Measurements from ENCODE around the gene SRCIN1.
A peak's percentile ranks its signal among the peaks of the same experiment; 100 is the strongest.
"Not testable (repeated sequence)": the region's sequence is repeated elsewhere in the genome, so short reads cannot be mapped to it uniquely, and the experiment has no call there.

SRCIN1 gene

DNA sequence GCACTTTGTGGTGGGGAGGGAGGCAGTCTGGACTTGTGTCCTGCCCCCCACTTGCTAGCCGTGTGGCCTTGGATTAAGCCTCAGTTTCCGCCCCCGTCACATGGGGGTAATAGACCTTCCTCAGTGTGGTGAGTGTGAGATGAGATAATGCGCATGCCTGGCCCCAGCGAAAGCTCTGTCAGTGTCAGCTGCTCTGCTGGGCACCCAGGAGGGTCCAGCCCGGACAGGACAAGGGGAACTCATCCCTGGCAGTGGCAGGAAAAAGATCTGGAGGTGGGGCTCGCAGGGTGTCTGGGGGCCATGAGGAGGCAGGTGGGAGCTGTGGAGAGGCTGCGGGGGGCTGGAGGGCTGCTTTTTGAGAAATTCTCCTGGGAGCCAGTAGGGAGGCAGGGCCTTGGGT is 63.5 kb downstream of the SRCIN1 start:
- DNase-seq, result no peak

DNA sequence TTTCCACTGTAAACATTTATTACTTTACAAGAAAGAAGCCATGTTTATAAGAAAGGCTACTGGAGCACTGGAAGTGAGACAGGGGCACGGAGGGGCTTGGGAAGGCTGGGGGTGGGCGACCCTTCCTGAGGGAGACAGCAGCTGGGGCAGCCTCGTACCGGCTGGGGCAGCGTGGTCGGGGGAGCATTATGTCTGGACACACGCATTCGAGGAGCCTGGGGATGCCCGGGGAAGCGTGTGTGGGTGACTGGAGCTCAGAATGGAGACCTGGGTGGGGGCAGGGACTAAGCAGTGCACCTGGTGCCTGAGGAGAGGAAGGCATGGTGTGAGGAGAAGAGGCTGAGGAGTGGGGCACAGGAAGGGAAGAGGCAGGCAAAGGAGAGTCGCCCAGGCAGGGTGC is 64.5 kb downstream of the SRCIN1 start:
- DNase-seq, result no peak

DNA sequence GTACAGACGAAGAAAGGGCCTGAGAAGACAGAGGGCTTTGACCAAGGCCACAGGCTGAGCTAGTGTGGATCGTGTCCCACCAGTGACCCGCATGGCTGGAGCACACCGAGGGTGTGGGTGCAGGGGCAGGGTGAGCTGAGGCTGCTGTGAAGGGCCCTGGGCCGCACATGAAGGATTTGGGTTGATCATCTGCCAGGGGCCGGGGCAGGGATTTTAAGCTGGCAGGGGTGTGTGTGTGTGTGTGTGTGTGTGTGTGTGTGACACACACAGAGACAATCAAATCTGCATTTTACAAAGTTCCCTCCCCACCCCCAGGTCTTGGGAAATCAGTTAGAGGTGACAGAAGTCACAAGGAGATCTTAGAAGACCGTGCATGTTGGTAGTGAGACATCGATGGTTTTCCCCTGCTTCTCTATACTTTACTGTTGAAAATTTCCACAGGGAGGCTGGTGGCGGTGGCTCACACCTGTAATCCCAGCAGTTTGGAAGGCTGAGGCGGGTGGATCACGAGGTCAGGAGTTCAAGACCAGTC is 65.2 kb downstream of the SRCIN1 start:
- DNase-seq, result no peak

DNA sequence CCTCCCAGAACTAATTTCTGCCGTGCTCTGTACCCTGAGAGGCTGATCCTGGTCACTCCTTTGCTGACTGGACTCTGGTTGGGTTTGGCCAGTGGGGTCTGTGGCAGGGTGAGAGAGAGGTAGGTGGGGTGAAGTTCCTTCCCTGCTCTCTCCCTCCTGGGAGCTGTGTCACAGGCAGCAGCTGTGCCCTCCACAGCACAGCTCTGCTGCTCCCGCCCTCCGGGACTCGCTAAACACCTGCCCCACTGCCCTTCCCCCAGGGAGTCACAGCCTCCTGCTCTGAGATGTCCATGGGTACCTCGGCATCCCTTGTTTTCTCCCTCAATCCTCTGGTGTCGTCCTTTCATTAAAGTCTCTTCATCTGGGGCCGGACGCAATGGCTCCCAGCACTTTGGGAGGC is 66.4 kb downstream of the SRCIN1 start:
- no peak for DNase-seq

DNA sequence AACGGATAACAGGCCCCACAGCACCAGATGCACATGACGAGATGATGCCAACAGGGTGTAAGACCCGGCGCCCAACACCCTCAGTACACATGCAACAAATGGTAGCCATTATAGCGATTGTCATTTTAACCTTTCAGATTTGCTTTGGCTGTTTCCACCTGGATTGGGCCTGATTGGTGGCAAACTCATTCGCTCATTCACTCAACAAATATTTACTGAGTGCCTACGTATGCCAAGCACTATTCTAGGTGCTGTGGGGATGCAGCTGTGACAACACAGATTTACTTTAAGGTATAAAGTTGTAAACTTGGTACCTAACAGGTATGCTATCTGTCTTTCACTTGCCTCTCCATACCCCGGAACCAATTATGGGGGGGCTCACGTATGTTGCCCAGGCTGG is 66.8 kb downstream of the SRCIN1 start:
- no peak for DNase-seq

DNA sequence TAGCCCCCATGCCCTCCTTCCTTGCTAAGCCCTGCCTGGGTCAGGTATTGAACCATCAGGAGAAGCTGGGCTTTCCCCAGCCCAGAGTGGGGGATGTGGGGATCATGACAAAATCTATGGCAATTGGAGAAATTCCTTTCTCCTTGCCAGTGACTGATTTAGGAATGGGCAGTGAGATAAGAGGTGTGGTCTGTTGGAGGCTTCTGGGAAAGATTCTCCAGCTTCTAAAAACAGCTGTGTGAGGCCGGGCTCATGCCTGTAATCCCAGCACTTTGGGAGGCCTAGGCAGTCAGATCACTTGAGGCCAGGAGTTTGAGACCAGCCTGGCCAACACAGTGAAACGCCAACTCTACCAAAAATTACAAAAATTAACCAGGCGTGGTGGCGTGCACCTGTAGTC is 69.1 kb downstream of the SRCIN1 start:
- no peak for DNase-seq

DNA sequence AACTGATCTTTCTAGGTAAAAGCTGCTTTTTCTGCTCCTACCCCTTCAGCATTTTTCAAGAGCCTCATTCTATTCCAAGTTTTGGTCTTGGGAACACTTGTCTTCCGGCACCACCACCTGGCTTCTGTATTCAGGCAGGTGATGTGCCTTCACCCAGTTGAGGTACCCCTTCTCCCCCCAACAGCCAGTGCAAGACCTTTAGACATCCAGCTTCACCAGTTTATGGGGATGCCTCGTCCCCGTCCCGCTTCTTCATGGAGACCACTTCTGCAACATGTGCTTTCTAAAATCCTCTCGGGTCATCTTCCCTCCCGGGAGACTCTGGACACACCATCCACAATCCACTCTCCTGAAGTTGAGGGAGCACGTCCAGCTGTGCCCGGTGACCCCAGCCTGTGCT is 69.9 kb downstream of the SRCIN1 start:
- DNase-seq, result no peak

DNA sequence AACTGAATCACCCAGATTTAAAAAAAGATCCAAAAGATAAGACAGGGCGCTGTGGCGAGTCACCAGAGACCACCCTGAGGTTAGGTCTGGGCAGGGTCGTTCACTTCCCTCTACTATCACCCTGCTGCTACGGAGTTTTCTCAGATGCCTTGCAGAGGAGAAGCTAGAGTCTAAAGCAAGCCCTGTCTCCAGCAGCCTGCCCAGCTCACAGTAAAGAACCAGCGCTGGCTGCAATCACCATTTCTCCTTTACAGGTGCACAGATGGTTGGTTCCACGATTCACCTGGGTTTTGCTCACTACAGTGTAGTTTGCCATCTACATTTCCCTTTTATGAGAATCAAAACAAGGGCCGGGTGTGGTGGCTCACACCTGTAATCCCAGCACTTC is 71.3 kb downstream of the SRCIN1 start:
- DNase-seq, result no peak

DNA sequence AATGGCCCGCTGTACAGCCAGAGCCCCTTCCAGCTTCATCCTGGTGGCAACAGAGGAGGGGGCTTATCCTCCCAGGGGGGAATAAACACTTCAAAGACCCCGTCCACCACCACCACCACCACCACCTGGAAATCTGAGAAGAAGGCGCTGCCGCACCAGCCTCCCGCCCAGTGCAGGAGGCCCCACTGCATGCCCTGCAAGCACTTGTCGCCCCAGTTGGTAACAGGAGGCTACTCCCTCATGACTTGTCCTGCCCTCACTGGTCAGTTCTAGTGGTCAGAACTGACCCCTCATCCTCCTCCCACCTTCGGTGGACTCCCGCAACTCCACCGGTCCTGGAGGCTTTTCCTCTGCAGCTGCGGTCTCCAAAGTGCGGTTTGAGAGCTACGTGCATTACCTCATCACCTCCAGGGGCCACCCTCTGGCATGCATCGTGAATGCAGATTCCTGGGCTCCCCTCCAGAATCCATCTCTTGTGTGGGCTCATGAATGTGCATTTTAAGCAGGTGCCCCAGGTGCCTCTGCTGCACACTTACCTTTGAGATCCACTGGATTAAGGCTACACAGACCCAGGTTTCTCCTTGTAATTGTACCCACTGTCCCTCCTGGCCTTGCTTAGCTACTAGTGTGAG is 71.8 kb downstream of the SRCIN1 start:
- DNase-seq, result no peak

DNA sequence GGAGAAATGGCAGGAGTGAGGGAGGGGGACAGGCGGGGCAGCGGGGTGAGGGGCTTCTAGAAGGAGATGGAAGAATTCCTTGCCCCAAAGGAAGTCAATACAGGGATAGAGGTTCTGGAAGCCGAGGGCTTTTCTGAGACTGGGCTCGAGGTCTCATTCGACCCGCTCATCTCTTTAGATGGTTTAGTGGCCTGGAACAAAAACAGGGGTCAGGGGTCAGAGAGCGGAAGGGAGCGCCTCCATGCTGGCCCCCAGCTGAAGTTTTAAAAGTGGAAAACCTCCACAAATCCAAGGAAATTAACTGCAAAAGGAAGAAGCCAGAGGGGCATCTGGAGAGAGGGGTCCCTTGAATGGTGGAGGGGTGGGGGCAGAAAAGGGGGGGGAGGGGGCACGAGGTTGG is 72.5 kb downstream of the SRCIN1 start:
- no peak for DNase-seq

DNA sequence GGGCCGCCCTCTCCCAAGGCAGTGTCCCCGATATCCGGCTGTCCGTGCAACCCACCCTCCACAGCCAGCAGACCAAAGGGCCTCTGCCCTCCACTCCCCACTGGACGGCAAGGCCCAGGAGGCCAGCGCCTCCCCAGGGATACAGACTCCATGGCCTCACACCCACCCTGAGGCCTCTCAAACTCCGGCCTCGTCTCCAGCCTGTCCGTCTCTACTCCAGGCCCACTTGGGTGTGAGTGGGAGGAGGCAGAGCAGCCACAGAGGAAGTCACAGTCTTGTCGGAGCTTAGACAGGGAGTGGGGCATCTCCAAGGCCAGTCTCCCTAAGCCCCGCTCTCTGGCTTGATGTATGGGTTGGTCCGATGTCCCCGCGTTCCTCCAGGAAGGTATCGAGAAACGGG is 73.3 kb downstream of the SRCIN1 start:
- DNase-seq, result no peak

DNA sequence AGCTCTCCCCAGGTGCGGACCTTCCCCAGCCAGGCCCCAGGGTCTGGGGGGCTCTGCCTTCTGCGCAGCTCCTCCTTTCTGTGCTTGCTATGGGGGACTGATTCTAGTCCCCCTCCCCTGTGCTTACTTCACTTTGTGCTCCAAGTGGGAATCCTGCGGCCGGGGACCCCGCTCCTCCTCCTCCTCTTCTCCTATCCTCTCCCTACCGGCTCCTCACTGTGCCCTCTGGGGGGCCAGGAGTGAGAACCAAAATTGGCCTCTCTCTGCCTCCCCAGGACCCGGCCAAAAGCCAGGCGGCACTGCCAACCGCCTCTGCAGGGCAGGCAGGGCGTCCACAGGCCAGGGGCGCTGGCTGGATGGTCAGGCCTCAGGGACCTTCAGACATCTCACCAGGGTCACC is 74.0 kb downstream of the SRCIN1 start:
- DNase-seq, result not testable (repeated sequence)

DNA sequence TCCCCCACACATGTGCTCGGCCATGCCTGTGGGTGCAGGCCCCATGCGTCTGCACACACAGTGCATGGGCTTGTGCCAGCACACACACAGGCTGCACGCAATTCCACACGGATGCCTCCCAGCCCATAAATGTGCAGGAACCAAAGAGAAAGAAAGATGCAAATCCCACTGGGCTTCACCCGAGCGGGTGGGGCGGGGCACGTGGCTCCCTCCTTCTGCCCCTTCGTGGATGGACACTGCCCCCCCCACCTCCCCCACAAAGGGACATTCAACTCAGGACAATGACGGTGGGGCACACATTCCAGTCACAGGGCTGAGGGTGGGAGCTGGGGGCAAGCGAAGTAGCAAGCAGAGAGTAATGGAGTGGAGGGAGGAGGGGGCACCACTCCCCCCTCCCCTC is 74.9 kb downstream of the SRCIN1 start:
- not testable (repeated sequence) for DNase-seq

DNA sequence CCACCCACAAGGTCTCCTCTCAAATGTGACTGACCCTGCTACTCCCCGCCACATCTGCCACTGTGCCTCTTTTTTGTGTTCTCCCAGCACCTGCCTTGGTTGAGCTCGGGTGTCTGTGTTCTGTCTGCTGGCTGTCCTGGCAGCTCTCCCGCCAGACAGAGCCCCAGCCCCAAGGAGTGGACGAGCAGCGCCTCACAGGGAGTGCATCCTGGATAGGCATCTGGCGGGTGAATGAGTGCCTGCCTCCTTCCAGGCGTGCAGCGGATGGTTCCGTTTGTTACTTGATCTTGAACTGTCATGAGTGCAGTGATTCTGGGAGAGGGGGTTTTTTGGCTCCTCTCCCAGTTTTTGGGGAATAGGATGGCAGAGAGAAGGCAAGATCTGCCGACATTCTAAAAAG is 77.6 kb downstream of the SRCIN1 start:
- DNase-seq, result not testable (repeated sequence)

DNA sequence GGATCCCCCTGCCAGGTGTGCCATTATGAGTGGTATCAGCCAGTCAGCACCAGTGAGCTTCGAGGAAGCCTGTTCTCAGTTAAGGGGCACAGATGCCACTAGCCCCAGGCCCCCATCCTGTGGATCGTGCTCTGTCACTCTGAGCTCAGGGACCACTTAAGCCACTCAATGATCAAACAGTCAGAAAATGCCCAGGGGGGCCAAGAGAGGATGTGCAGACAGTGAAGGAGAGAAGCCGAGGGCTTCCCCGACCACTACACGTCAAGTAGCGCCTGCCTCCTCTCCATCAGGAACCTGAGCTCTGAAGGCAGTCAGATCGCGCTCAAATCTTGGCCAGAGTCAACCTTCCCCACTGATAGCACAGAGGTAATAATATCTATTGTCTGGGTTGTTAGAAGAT is 79.2 kb downstream of the SRCIN1 start:
- DNase-seq, result not testable (repeated sequence)

DNA sequence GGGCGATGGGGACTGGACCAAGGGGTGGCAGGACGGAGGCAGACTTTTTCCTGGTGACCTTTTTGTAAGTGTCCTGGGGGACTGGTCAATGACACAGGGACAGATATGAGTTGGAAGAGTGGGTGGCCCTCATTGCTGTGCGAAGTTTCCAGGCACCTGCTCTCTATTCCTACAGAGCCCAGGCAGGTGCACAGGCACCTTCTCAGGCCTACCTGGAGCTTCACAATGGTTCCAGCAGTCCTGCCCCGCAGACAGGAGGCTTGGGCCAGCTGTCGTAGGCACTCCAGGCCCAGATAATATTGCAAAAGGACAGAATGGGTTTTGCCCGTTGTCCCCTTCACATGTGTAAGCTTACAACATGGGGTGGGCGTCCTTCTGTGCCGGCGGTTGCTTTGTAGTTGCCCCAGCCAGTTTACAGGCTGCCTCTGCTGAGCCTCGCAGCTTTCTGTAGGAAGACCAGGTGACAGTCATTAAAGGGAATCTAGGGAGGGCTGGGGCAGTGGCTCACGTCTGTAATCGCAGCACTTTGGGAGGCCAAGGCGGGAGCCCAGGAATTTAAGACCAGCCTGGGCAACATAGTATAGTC is 93.2 kb downstream of the SRCIN1 start:
- DNase-seq, result no peak

DNA sequence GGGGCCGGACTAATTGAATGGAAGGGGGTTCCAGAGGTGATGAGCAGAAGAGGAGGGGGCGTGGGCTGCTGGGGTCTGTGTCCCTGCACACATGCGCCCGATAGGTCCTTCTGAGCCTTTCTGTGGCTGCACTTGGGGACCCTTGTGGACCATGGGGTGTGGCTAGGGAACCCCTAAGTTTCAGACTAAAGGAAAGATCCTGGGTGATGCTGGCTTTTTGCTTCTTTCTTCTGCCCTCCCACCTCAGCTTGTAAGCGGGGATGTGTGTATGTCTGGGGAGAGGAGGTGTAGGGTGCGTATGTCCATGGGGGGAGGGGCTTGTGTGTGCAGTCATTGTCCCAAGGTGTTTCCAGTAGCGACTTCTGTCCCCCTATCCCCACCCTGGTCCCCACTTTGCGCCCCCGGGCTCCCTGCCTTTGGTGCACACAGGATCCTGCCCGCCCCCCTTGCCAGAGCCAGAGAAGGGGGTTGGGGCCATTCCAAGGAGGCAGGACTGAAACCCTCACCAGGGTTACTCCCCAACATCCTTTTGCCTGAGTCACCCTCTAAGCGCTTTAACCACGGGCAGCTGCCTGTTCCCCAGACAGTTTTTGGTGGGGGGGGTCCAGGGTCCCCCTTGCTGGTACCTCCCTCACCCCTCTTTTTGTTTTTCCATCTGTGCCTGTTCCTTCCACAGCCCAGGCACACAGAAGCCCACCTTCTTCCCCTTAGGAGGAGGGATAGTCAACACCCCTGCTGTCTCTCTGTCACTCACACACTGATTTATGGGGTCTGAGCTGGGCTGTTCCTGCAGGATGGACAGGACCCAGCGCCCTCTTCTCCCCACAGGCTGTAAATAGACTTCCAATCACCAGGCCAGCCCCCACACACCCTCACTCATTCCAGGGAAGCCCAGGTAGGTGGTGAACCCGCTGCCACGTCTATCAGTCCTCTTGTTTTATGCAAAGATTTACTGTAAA is 94.3 kb downstream of the SRCIN1 start:
- no peak for DNase-seq

DNA sequence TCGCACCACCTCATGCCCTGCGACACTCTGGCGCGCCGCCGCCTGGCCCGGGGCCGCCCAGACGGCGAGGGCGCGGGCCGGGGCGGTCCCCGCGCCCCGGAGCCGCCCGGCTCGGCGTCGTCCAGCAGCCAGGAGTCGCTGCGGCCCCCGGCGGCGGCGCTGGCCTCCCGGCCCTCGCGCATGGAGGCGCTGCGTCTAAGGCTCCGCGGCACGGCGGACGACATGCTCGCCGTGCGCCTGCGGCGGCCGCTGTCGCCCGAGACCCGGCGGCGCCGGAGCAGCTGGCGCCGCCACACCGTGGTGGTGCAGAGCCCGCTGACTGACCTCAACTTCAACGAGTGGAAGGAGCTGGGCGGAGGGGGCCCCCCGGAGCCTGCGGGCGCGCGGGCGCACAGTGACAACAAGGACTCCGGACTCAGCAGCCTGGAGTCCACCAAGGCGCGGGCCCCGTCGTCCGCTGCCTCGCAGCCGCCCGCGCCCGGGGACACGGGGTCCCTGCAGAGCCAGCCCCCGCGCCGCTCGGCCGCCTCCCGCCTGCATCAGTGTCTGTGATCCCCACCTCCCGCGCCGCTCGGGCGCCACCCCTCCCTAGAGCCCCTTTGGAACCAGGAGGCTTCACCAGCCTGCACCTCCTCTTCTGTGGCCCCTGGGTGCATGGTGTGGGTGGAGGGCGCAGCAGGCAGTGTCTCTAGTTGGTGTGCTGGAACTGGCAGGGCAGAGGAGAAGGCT is 95.2 kb downstream of the SRCIN1 start:
- no peak for DNase-seq

DNA sequence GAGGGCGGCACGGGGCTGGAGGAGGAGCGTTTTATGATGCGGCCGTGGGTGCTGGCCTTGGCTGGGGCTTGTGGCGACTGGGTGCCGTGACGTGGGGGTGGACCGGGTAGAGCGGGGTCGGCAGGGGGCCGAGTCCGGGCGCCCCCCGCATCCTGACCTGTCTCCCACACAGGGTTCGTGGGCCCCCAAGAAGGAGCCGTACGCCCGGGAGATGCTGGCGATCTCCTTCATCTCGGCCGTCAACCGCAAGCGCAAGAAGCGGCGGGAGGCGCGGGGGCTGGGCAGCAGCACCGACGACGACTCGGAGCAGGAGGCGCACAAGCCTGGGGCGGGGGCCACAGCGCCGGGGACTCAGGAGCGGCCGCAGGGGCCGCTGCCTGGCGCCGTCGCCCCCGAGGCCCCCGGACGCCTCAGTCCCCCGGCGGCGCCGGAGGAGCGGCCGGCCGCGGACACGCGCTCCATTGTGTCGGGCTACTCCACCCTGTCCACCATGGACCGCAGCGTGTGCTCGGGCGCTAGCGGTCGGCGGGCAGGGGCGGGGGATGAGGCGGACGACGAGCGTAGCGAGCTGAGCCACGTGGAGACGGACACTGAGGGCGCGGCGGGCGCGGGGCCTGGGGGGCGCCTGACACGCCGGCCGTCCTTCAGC is 95.9 kb downstream of the SRCIN1 start:
- no peak for DNase-seq

DNA sequence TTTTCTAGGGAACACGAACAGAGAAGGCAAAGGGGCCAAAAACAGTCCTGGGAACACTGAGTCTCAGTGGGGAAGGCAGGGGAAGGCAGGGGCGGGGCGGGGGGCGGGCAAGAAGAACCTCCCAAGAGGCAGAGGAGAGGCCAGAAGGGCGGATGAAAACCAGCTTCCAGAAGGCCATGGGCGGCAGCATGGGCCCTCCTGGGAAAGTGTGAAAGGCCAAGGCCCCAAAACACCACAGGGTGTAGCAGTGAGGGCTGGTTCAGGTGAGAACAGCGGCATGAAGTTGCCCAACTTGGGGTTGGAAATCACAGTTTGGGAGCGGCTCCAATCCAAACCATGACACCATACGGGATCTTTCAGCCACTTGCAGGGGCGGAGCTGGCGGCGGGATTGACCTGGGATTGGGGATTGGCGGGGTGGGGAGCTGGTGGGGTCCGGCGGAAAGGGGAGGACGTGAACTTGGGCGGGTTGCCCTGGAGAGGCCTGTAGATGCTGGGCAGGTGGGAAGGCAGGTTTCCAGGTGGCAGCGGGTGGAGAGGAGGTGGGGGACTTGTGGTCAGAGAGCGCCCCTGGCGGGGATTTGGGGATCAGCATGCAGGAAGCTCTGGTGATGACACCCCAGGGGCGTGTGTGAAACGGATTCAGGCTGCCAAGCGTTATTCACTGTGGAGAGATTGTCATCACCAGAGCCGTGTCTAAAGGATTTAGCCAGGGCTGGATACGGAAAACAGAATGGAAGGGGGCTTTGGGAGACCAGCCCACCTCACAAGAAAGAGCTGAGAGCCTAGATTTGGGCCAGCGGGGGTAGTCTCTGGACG is 96.6 kb downstream of the SRCIN1 start:
- peak; percentile 76 for DNase-seq

DNA sequence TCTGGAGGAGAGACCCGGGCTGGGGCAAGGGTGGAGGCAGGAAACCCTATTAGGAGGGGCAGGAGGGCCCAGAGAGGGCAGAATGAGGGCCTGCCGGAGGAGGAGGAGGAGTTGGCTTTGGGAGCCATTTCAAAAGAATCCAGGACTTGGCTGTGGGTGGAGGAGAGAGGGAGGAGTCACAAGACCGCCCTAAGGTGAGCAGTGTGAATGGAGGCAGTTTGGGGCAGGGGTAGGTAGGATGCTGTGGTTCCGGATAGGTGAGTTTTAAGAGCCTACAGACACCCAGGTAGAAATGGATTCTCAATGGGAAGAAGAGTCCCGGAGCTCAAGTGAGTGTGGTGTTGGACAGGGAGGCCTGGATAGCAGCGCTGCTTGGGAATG is 97.2 kb downstream of the SRCIN1 start:
- DNase-seq, result no peak

All from midbrain (tissue), 1 donor.